Epithelial cell of esophagus (primary cell): Measurements from ENCODE around the gene PPP1R3A.
A peak's percentile ranks its signal among the peaks of the same experiment; 100 is the strongest.

Experiments
- DNase-seq: peaks from one replicate; pipeline ENCODE4 v3.0.0; 2010; ENCODE audit warnings: low read depth
- H3K4me3 ChIP-seq: 2 replicates; pipeline ENCODE4 v1.5.1; 2011; ENCODE audit warnings: mild to moderate bottlenecking, low read length, control low read depth
- TF ChIP-seq, protein P1 (sequence below): IDR thresholded peaks from 2 replicates; pipeline ENCODE4 v1.5.1; 2011; ENCODE audit warnings: low read depth, mild to moderate bottlenecking, low read length, control low read depth, inconsistent platforms; ENCODE audit not compliant: insufficient read depth; ENCODE audit errors: missing control alignments

PPP1R3A gene

DNA sequence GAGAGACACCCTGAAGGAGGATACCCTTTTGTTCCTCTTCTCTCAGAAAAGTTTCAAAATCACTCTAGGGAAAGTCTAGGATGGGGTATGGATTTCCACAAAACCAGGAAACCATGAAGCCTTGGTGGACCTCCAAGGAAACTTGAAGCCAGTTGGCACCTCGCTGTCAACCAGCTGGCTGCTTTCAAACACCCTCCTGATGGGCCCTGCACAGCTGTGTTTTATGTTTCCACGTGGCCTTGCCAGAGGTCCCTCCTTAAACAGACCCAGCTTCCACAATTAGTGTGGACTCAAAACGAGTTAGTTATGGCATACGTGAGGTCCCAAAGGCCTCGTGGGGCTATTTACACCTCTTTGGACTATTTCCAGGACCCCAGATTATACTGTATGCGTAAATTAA lies 5.9 kb downstream of the PPP1R3A start:
- H3K4me3 ChIP-seq = no peak overlapping the region
- DNase-seq = no peak
- TF ChIP-seq, protein P1, sequence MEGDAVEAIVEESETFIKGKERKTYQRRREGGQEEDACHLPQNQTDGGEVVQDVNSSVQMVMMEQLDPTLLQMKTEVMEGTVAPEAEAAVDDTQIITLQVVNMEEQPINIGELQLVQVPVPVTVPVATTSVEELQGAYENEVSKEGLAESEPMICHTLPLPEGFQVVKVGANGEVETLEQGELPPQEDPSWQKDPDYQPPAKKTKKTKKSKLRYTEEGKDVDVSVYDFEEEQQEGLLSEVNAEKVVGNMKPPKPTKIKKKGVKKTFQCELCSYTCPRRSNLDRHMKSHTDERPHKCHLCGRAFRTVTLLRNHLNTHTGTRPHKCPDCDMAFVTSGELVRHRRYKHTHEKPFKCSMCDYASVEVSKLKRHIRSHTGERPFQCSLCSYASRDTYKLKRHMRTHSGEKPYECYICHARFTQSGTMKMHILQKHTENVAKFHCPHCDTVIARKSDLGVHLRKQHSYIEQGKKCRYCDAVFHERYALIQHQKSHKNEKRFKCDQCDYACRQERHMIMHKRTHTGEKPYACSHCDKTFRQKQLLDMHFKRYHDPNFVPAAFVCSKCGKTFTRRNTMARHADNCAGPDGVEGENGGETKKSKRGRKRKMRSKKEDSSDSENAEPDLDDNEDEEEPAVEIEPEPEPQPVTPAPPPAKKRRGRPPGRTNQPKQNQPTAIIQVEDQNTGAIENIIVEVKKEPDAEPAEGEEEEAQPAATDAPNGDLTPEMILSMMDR = no peak

DNA sequence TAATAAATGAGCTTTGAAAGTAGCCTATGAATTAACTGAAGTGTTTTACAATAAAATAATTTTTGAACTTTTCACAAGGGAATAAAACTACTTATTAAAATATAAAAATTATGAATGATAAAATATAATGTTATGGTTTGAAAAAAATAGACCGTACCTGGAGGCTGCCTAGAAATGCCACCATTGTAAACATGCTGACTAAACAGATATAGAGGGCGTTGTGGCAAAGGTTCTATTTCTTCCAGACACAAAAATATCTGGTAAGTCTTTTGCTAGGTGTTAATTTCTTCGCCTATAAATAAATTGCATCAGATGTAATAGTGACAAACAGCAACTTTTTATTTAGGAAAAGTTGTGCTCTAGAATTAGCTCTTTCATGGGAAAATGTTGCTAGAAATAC lies 11.2 kb downstream of the PPP1R3A start:
- DNase-seq = no peak
- TF ChIP-seq, protein P1 = no peak
- no peak overlapping the region for H3K4me3 ChIP-seq

DNA sequence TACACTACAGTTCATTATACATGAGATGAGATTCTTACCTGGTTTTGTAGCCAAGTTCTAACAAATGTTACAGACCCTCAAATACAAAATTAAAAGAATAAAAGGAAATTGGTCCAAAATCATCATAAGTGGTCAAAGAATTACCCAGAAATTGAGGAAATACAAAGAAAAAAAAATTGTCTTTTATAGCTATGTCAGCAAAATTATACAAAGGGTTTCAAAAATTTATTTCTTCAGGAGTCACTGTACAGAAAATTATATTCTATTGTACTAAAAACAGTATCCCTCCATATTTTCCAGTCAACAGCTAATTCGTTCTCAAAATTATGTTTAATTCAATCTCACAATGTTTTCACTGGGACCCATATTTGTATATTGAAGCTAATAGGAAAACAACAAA lies 14.3 kb downstream of the PPP1R3A start:
- H3K4me3 ChIP-seq = no peak overlapping the region
- DNase-seq = no peak
- TF ChIP-seq, protein P1 = no peak

DNA sequence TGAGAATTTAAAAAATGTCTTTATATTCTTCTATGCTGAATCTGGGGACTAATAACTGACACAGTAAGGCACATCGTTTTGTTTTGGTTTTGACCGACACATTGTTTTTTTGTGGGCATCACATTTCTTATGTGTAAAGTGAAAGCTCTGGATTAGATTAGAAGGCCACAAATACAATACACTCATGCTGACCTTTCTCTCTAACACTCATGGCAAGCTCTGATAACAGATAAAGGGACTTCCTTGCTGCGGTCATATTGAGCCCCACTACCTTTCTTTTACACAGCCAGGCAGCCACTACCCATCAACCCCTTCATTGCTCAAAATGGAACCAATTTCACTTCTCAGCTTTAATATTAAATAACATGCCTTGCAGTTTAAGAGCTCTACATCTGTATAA lies 26.0 kb downstream of the PPP1R3A start:
- H3K4me3 ChIP-seq = no peak overlapping the region
- no peak for DNase-seq
- TF ChIP-seq, protein P1 = no peak

DNA sequence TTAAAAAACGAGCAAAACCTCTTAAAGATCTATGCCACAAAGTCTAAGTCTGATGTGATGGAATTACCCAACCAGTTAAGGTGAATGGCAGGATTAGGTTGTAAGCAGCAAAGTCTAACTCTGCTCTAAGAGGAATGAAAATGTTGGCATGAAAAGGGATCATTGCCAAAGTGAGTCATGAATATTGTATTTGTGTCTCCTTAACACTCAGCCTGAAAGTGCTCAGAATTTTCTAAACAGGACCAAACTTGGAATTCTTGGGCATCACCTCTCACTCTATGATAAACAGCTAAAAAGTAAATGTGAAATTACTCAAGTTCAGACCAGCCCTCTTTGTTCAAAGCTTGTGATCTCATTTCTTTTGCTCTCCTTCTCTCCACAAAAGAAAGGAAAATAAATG lies 27.0 kb downstream of the PPP1R3A start:
- TF ChIP-seq, protein P1 = no peak
- peak; percentile 90 for DNase-seq
- H3K4me3 ChIP-seq = no peak overlapping the region

DNA sequence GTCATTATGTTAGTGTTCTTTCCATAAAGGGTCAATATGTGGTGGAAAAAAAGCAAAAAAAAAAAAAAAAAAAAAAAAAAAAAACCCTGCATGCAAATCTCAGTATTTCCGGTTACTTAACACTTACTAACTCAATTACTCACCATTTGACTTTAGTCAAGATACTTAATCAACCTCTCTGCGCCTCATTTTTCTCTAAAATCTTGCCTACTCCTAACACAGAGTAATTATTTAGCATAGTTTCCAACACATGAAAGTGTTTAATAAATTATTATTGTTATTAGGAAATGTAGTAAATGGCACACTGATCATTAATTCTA lies 27.8 kb downstream of the PPP1R3A start:
- TF ChIP-seq, protein P1 = no peak
- H3K4me3 ChIP-seq = no peak overlapping the region

DNA sequence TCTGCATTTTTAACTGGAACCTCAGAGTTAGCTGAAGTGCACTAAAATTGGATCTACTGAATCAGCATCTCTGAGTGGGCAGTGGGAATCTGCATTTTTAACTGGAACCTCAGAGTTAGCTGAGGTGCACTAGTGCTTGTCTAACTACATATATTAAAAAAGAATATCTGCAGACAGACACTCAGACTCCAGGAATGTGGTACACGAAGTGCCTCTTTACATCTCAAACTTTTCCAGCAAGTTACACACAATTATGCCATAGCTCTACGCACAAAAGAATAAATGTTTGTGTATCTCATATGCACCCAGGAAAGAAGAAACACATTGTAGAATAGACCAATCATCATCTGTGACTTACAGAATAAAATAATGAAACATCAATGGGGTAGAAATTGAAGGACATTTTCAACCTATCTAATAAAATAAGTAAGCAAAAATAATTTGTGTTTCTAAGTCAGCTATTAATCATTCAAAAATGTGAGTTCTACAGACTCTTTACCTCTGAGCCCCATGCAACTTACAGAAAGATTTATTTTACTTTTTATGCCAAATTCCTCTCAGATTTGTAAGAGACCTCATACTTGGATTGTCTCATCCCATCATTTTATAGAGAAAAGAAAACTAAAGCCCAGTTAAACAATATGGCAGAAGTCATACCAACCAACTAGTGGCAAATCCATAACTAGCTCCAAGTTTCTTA lies 28.3 kb downstream of the PPP1R3A start:
- TF ChIP-seq, protein P1 = no peak
- no peak overlapping the region for H3K4me3 ChIP-seq
- DNase-seq = peak; percentile 22

More for the DNA sequence above, 27.8 kb downstream of the PPP1R3A start:
- peak; percentile 61 for DNase-seq
